MM.1S (cell line): ENCODE results near the gene TERT.

ENCODE experiments used
- DNase-seq: peaks from one replicate; pipeline ENCODE4 v3.0.0-alpha.2; 2015
- H2AFZ ChIP-seq: fragments of 300-600 bp; sonication (generic); 2 replicates; pipeline ENCODE4 v1.6.0; 2016; ENCODE audit warnings: antibody characterized with exemption, low read length
- H3F3A ChIP-seq: fragments of 300-600 bp; sonication (generic); 2 replicates; pipeline ENCODE4 v1.6.1; 2016; ENCODE audit warnings: mild to moderate bottlenecking, antibody characterized with exemption, low read length, moderate library complexity, mixed read lengths; ENCODE audit not compliant: insufficient read depth
- H3K27ac ChIP-seq: fragments of 300-600 bp; sonication (generic); 2 replicates; pipeline ENCODE4 v1.5.1; 2016; ENCODE audit warnings: mild to moderate bottlenecking, low read length
- H3K27me3 ChIP-seq: fragments of 300-600 bp; sonication (generic); replicated peaks from 2 replicates; pipeline ENCODE4 v1.6.0; 2016; ENCODE audit warnings: low read length; ENCODE audit not compliant: insufficient read depth
- H3K36me3 ChIP-seq: fragments of 300-600 bp; sonication (generic); replicated peaks from 2 replicates; pipeline ENCODE4 v1.6.1; 2016; ENCODE audit warnings: mild to moderate bottlenecking, low read length, mixed read lengths; ENCODE audit not compliant: insufficient read depth
- H3K4me1 ChIP-seq: fragments of 300-600 bp; sonication (generic); 2 replicates; pipeline ENCODE4 v1.6.1; 2016; ENCODE audit warnings: low read length, mixed read lengths
- H3K4me2 ChIP-seq: fragments of 300-600 bp; sonication (generic); 2 replicates; pipeline ENCODE4 v1.6.0; 2016; ENCODE audit warnings: low read depth, low read length
- H3K4me3 ChIP-seq: fragments of 300-600 bp; sonication (generic); 2 replicates; pipeline ENCODE4 v1.5.1; 2016; ENCODE audit warnings: low read length, mixed read lengths
- H3K79me2 ChIP-seq: fragments of 300-600 bp; sonication (generic); 2 replicates; pipeline ENCODE4 v1.6.1; 2016; ENCODE audit warnings: mixed run types, low read length, mixed read lengths
- H3K9ac ChIP-seq: fragments of 300-600 bp; sonication (generic); 2 replicates; pipeline ENCODE4 v1.6.1; 2016; ENCODE audit warnings: low read length, mixed read lengths
- H3K9me2 ChIP-seq: fragments of 300-600 bp; sonication (generic); replicated peaks from 2 replicates; pipeline ENCODE4 v1.6.1; 2016; ENCODE audit warnings: mild to moderate bottlenecking, low read length, mixed read lengths; ENCODE audit not compliant: insufficient read depth
- H3K9me3 ChIP-seq: fragments of 300-600 bp; sonication (generic); replicated peaks from 2 replicates; pipeline ENCODE4 v1.6.1; 2016; ENCODE audit warnings: mild to moderate bottlenecking, low read length, mixed read lengths; ENCODE audit not compliant: insufficient read depth
- H4K20me1 ChIP-seq: fragments of 300-600 bp; sonication (generic); 2 replicates; pipeline ENCODE4 v1.6.1; 2016; ENCODE audit warnings: mild to moderate bottlenecking, low read length, moderate library complexity, mixed read lengths; ENCODE audit not compliant: insufficient read depth
- EZH2 ChIP-seq: fragments of 300-600 bp; sonication (generic); optimal IDR thresholded peaks from 2 replicates; pipeline ENCODE3; 2017; ENCODE audit warnings: low read depth, mild to moderate bottlenecking, antibody characterized with exemption, low read length, mixed read lengths
- EZH2phosphoT487 ChIP-seq: fragments of 300-600 bp; sonication (generic); IDR thresholded peaks from 2 replicates; pipeline ENCODE4 v1.6.1; 2018; ENCODE audit warnings: antibody characterized with exemption, low read length
- TF ChIP-seq, protein P1 (sequence below): fragments of 300-600 bp; sonication (generic); IDR thresholded peaks from 2 replicates; pipeline ENCODE4 v1.5.1; 2016; ENCODE audit warnings: antibody characterized with exemption, low read length, mixed read lengths

The TERT gene

DNA sequence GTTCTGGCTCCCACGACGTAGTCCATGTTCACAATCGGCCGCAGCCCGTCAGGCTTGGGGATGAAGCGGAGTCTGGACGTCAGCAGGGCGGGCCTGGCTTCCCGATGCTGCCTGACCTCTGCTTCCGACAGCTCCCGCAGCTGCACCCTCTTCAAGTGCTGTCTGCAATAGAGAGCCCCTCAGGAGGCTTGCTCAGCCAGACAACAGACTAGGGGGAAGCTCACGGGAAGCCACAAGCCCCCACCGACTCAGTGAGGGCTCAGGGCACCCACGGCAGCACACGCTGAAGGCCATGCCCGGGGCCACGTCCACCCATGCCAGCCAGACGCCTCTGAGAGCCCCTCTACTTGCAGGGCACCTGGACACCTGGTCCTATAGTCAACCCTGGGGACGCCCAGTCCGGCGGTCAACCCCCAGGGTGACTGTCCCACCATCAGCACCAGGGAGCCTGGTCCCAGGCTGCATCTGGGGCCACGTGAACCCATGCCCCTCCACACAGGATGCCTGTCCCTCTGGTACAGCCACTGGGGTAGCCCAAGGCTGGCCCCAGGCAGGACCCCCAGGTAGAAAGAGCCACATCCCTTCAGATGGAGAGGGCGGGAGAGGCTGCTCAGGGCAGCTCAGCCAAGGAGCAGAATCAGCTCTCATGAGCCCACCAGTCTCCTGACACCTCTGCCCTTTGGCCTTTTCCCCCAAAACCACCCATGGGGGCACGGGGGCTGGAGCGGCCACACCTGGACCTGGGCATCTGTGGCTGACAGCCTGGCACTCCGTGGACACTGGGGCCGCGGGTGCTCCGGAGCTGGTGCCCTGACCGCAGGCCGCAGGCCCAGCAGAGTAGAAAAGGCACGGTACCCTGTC lies 14.5 kb downstream of the TERT start:
- H3K79me2 ChIP-seq = no peaks in the 10 kb centered on the region
- H3K9me3 ChIP-seq = no peaks in the 10 kb centered on the region

DNA sequence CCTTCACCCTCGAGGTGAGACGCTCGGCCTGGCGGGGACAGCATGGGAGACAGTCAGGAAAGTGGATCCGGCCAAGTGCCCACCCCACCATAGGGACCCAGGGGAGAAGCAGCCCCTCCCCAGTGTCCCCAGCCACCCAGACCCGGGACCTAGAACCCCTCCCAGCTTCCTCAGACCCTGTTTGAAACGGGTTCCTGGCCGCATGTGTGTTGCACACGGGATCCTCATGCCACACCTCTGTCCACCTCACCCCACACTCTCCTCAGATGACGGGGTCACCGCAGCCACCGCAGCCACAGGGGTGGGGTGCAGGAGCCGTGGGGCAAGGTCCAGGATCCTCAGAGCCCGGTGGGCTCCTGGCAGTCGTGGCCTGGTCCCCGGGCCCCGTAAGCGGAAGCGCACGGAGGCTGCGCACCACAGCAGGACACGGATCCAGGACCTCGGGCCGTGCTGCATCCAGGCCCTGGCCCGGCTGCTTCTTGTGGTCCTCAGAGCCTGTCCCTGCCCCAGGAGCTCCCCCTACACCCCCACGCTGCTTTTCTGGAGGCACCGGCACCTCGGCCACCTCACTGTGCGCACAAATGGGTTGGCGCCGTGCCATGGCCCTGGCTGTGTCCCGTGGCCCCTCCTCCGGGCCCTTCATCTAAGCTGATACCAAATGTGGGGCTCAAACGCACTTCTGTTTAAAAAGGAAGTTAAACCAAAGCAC lies 15.3 kb downstream of the TERT start:
- H3K9me3 ChIP-seq = no peaks in the 10 kb centered on the region
- H3K4me3 ChIP-seq = no peak overlapping the region

More for the DNA sequence above, 14.5 kb downstream of the TERT start:
- H3K4me1 ChIP-seq = no peaks in the 10 kb centered on the region
- H3K9me2 ChIP-seq = no peaks in the 10 kb centered on the region
- no peak overlapping the region for H3K4me3 ChIP-seq
- no peaks in the 10 kb centered on the region for H4K20me1 ChIP-seq
- H3K27me3 ChIP-seq = no peaks in the 10 kb centered on the region
- no peak overlapping the region for H3K9ac ChIP-seq
- H3K4me2 ChIP-seq = no peak overlapping the region
- no peak overlapping the region for H2AFZ ChIP-seq
- no peak for DNase-seq
- no peak overlapping the region for H3K27ac ChIP-seq
- no peaks in the 10 kb centered on the region for H3F3A ChIP-seq
- H3K36me3 ChIP-seq = no peaks in the 10 kb centered on the region
- TF ChIP-seq, protein P1, sequence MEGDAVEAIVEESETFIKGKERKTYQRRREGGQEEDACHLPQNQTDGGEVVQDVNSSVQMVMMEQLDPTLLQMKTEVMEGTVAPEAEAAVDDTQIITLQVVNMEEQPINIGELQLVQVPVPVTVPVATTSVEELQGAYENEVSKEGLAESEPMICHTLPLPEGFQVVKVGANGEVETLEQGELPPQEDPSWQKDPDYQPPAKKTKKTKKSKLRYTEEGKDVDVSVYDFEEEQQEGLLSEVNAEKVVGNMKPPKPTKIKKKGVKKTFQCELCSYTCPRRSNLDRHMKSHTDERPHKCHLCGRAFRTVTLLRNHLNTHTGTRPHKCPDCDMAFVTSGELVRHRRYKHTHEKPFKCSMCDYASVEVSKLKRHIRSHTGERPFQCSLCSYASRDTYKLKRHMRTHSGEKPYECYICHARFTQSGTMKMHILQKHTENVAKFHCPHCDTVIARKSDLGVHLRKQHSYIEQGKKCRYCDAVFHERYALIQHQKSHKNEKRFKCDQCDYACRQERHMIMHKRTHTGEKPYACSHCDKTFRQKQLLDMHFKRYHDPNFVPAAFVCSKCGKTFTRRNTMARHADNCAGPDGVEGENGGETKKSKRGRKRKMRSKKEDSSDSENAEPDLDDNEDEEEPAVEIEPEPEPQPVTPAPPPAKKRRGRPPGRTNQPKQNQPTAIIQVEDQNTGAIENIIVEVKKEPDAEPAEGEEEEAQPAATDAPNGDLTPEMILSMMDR = no peak
- TF ChIP-seq EZH2 (no peak), EZH2phosphoT487 (no peak)

DNA sequence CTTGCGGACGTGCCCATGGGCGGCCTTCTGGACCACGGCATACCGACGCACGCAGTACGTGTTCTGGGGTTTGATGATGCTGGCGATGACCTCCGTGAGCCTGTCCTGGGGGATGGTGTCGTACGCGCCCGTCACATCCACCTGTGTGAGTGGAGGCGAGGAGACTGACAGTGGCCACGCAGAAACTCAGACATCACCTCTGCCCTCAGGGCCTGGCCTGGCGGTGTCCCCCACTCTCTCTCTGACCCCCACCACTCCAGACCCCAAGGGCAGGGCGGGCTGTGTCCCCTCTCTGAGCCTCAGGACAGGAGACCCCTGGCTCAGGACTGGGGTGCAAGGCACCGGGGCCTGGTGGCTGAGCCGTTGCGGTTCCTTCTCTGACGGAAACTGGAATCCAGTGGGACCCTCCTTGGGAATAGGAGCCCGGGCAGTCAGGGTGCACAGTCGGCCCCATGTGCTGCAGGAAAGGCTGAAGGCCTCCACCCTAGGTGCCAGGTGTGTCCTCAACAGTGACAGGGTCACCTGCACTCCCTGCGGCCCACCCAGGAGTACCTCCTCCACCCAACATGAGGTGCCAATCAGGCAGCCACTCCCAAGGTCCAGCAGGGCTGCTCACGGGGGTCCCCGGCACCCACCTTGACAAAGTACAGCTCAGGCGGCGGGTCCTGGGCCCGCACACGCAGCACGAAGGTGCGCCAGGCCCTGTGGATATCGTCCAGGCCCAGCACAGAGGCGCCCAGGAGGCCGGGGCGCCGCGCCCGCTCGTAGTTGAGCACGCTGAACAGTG lies 16.0 kb downstream of the TERT start:
- Histone ChIP-seq H3F3A (no peaks in the 10 kb centered on the region), H3K9ac (no peak overlapping the region), H3K27me3 (no peaks in the 10 kb centered on the region), H3K9me3 (no peaks in the 10 kb centered on the region), H3K79me2 (no peaks in the 10 kb centered on the region), H3K36me3 (no peaks in the 10 kb centered on the region), H3K9me2 (no peaks in the 10 kb centered on the region), H3K4me1 (no peaks in the 10 kb centered on the region), H3K27ac (no peak overlapping the region), H3K4me2 (no peak overlapping the region), H3K4me3 (no peak overlapping the region), H4K20me1 (no peaks in the 10 kb centered on the region), H2AFZ (no peak overlapping the region)
- no peak for DNase-seq
- no peak for TF ChIP-seq EZH2
- TF ChIP-seq EZH2phosphoT487 = no peak
- TF ChIP-seq, protein P1 = no peak

More for the DNA sequence above, 15.3 kb downstream of the TERT start:
- no peaks in the 10 kb centered on the region for H3K27me3 ChIP-seq
- H3K9ac ChIP-seq = no peak overlapping the region
- no peak for TF ChIP-seq EZH2phosphoT487
- TF ChIP-seq, protein P1 = no peak
- TF ChIP-seq EZH2 = no peak
- H2AFZ ChIP-seq = no peak overlapping the region
- H3K27ac ChIP-seq = no peak overlapping the region
- DNase-seq = no peak
- no peaks in the 10 kb centered on the region for H3F3A ChIP-seq
- H3K36me3 ChIP-seq = no peaks in the 10 kb centered on the region
- no peaks in the 10 kb centered on the region for H4K20me1 ChIP-seq
- H3K4me2 ChIP-seq = no peak overlapping the region
- no peaks in the 10 kb centered on the region for H3K79me2 ChIP-seq
- H3K4me1 ChIP-seq = no peaks in the 10 kb centered on the region
- no peaks in the 10 kb centered on the region for H3K9me2 ChIP-seq
